ENCODE results near the gene CERCAM. TPM values are rescaled to one million over a fixed set of nuclear protein-coding genes. Genes with fewer than 3 reads are reported as not detected.

The CERCAM gene
- total and polyA plus RNA-seq, 7 donors, result 4.2 to 28.5 (median 18.2) TPM

DNA sequence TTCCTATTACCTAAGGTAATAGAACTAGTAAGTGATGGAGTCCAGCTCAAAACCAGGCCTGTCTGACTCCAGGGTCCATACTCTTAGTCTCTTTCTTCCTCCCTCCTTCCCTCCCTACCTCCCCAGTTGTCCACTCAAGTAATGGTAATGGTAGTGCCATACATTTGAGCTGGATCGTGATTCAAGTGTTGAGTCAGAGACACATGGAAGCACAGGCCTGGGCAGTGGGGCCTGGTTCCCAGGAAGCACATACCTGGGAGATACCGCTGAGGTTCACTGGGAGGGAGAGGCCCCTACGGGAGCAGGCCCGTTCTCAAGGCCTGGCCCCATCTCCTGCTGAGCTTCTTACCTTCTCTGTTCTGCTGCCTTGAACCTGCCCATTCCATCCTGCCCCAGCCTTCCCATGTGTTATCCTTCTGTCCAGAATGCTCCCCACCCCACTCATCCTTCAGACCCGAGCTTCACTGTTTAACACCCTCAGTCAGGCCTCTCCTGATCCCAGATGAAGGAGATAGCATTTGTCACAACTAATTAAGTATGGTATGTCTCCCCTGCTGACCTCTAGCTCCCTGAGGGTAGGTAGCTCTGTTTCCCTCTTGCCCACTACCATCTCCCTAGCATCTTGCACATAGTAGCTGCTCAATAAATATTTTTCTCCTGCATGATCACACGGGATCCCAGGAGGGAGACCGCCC, 35.7 kb upstream of the CERCAM start:
- Histone ChIP-seq H3K36me3 (peaks cover 7 to 77% (median 39%) of the 10 kb centered on the region in 4 donors), H3K9me3 (no peaks in the 10 kb centered on the region), H3K4me1 (no peaks in the 10 kb centered on the region), H3K27me3 (no peaks in the 10 kb centered on the region), H3K27ac (no peak overlapping the region), H3K4me3 (no peak overlapping the region)
- WGBS, 2 donors, result 89 to 94% methylated on average over 7 of the region's 7 CpGs
- intact Hi-C loops (cut with DNase I), result no loop called here
- no peak for DNase-seq
- TF ChIP-seq POLR2AphosphoS5 (IDR thresholded peaks at IDR 0.05), result no peak

DNA sequence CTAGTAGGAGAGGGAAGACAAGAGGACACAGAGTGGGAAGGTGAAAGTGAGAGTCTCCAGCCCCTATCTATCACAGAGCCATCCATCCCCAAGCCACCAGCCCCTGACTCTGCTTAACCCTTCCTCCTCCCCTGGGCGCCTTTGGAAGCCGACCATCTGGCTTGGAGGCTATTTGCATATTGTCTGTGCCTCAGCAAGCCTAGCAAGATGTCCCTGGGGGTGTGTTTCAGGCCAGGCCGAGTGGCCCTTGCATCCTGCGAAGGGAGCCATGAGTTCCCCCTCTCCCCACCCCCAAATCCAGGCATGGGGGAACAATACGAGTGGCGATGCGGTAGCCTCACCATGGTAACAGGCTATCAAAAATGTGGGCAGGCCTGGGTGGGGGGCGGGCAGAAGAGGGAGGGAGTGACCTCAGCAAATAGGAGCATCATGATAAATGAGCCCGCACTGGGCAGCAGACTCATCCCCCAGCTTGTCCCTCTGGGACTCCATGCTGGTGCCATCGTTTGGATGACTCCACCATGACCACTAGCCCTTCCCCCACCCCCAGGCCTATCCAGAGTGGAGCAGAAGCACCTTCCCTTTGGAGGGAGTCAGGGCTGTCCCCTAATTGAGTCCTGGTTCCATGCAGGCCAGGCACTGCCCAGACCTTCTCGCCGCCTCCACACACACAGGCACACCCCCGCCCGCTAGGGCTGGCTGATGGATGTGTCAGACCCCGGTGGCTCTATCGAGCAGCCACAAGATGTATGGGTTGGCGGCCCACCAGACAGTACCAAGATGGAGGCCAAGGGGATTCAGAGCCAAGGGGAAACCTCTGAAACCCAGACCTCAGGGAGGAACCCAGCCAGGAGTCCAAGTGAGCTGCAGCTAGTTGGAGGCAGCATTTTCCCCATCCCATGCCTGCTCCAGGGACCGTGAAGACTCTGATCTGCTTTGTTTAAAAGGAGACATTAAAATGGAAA, 34.9 kb upstream of the CERCAM start:
- H3K27ac ChIP-seq, result no peak overlapping the region
- H3K9me3 ChIP-seq, result no peaks in the 10 kb centered on the region
- H3K27me3 ChIP-seq, result no peaks in the 10 kb centered on the region
- no peak for TF ChIP-seq POLR2AphosphoS5 (IDR thresholded peaks at IDR 0.05)
- TF ChIP-seq, protein P1, sequence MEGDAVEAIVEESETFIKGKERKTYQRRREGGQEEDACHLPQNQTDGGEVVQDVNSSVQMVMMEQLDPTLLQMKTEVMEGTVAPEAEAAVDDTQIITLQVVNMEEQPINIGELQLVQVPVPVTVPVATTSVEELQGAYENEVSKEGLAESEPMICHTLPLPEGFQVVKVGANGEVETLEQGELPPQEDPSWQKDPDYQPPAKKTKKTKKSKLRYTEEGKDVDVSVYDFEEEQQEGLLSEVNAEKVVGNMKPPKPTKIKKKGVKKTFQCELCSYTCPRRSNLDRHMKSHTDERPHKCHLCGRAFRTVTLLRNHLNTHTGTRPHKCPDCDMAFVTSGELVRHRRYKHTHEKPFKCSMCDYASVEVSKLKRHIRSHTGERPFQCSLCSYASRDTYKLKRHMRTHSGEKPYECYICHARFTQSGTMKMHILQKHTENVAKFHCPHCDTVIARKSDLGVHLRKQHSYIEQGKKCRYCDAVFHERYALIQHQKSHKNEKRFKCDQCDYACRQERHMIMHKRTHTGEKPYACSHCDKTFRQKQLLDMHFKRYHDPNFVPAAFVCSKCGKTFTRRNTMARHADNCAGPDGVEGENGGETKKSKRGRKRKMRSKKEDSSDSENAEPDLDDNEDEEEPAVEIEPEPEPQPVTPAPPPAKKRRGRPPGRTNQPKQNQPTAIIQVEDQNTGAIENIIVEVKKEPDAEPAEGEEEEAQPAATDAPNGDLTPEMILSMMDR (IDR thresholded peaks at IDR 0.05), result no peak
- no peak for TF ChIP-seq POLR2A (IDR thresholded peaks at IDR 0.05)
- TF ChIP-seq EP300 (IDR thresholded peaks at IDR 0.05), result no peak
- H3K36me3 ChIP-seq, result peaks cover 7 to 77% (median 43%) of the 10 kb centered on the region in 4 donors
- WGBS, 2 donors, result 86 to 89% methylated on average over 18 of the region's 18 CpGs
- DNase-seq, result no peak
- intact Hi-C loops (cut with DNase I), result no loop called here
- H3K4me1 ChIP-seq, result no peaks in the 10 kb centered on the region
- H3K4me3 ChIP-seq, result no peak overlapping the region

DNA sequence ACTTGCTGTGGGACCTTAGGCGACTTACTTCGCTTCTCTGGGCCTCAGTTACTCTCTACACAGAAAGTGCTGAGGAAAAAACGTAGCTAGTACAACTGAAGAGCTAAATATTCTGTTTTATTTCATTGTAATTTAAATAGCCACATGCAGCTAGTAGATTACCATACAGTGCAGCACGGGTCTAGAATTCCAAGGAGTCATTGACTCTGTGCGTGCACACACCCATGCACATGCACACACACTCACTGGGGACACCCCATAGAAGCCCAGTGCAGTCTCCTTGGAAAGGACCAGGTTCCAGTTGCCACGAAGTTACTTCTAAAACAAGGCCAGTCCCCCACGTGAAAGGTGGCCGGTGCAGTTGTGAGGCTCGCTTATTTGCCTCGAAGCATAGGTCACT, 32.5 kb upstream of the CERCAM start:
- Histone ChIP-seq H3K4me3 (no peak overlapping the region), H3K4me1 (no peaks in the 10 kb centered on the region), H3K9me3 (no peaks in the 10 kb centered on the region), H3K36me3 (peaks cover 7 to 97% (median 52%) of the 10 kb centered on the region in 4 donors), H3K27me3 (peaks cover 0 to 6% (median 0%) of the 10 kb centered on the region in 3 donors), H3K27ac (no peak overlapping the region)
- TF ChIP-seq, protein P1 (IDR thresholded peaks at IDR 0.05), result no peak
- no peak for TF ChIP-seq POLR2AphosphoS5 (IDR thresholded peaks at IDR 0.05)
- no peak for TF ChIP-seq EP300 (IDR thresholded peaks at IDR 0.05)
- no peak for TF ChIP-seq POLR2A (IDR thresholded peaks at IDR 0.05)
- DNase-seq, result no peak
- WGBS, 2 donors, result 92 to 94% methylated on average over 10 of the region's 10 CpGs
- intact Hi-C loops (cut with DNase I), result no loop called here

DNA sequence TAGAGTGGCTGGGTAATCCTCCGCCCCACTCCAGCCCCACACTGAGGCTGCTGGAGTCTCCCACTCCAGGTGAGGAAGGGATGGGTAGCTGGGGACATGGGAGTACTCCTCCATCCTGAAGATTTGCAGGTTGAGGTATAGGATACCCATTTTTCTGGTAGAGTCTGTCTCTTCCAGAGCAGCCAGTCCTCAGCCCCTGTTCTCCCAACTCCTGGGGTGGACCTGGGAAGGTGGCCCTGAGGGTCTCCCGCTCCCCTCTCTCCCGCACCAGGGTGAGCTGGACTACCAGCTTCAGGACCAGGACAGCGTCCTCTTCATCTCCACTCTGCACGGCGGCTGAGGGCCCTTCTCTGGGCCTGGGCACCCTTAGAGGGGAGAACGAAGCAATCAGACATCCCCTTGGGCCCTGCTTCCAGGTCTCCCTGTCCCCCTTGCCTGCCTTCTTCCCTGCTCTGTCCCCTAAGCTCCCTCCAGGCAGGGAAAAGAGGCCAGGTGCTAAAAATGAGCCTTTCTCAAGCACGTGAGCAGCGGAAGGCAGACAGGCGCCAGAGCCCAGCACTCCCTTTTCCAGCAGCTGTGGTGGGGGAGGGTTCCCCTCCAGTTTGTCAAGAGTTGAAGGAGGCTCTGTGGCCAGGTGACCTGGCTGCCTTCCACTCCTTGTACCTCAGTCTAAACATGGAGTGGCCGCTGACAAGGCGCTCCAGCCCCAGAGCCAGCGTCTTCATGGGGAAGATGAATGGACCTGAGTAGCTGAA, 31.1 kb upstream of the CERCAM start:
- Histone ChIP-seq H3K9me3 (no peaks in the 10 kb centered on the region), H3K4me3 (no peak overlapping the region), H3K36me3 (peaks cover 7 to 84% (median 47%) of the 10 kb centered on the region in 4 donors), H3K4me1 (no peaks in the 10 kb centered on the region), H3K27ac (no peak overlapping the region), H3K27me3 (peaks cover 0 to 12% (median 0%) of the 10 kb centered on the region in 3 donors)
- intact Hi-C loops (cut with DNase I), result no loop called here
- TF ChIP-seq EP300 (IDR thresholded peaks at IDR 0.05) (no peak), POLR2A (IDR thresholded peaks at IDR 0.05) (no peak), POLR2AphosphoS5 (IDR thresholded peaks at IDR 0.05) (no peak)
- TF ChIP-seq, protein P1 (IDR thresholded peaks at IDR 0.05), result no peak
- WGBS, 2 donors, result 89 to 96% methylated on average over 13 of the region's 13 CpGs
- no peak for DNase-seq

Data from sigmoid colon (tissue), 7 donors.